ENCODE measurements around the gene SLC22A14. TPM values are rescaled to one million over a fixed set of nuclear protein-coding genes. Genes with fewer than 3 reads are reported as not detected.
A peak's percentile ranks its signal among the peaks of the same experiment; 100 is the strongest.

The SLC22A14 gene
- total and polyA plus RNA-seq, 9 of the 15 experiments (the other 6 are each of a cell fraction or from before 2014, with no cell fraction given) = 0.03 to 0.07 TPM; not detected in 7

DNA sequence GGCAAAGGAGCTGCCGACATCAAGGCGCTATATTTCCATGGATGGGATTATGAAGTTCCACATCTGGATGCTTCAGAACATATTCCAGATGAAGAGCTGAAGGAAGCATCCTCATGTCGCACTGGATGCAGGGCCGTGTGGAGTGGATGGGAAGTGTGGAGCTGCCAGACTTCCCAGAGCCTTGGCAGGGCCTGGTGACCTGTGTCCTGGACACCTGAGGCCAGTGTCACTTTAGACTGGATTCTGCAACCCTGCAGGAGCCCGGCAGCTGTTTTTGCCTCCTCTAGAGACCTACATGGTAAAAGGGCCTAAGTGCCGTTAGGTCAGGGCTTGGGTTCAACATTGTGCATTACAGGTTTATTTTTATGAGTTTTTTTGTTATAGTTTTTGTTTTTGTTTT is 53.2 kb downstream of the SLC22A14 start:
- intact Hi-C loops (cut with micrococcal nuclease) = no loop called here
- ATAC-seq (peak; percentile 29), DNase-seq (ENCODE audit: extremely low read depth in 1 of 4, low spot score in 3 of 4) (no peak), FAIRE-seq (no peak)
- WGBS (ENCODE audit: insufficient coverage, low coverage, missing lambda C conversion rate) = 11% methylated on average over 6 of the region's 6 CpGs
- H3K27ac ChIP-seq (ENCODE audit: extremely low read depth, low read depth, low read length) = no peak overlapping the region
- BruUV-seq (replicated peaks) = no TSS peak
- H3K9me3 ChIP-seq (replicated peaks; ENCODE audit: control insufficient read depth, insufficient read depth, low read depth, low read length) = no peaks in the 10 kb centered on the region
- in situ Hi-C loops (cut with MboI) = no loop called here
- H3K36me3 ChIP-seq (ENCODE audit: control insufficient read depth, insufficient read depth, low read length) = no peaks in the 10 kb centered on the region
- no peak overlapping the region for H3K9ac ChIP-seq (ENCODE audit: insufficient read depth in 1 of 2, low read depth in 2 of 2, low read length in 2 of 2)
- no peaks in the 10 kb centered on the region for H4K20me1 ChIP-seq (replicated peaks; ENCODE audit: control insufficient read depth, insufficient read depth, low read length)
- no peaks in the 10 kb centered on the region for H3K9me1 ChIP-seq (ENCODE audit: control insufficient read depth, insufficient read depth, low read length)
- H3K4me3 ChIP-seq = no peak overlapping the region
- no peak for TF ChIP-seq RAD21 (CRISPR knock-in tag; conservative IDR thresholded peaks at IDR 0.05 in 1 of 2, IDR thresholded peaks at IDR 0.05 in 1 of 2)
- TF ChIP-seq ZNF184 (CRISPR knock-in tag; IDR thresholded peaks at IDR 0.05) = no peak
- no peak for TF ChIP-seq RREB1 (CRISPR knock-in tag; IDR thresholded peaks at IDR 0.05)
- no peak for TF ChIP-seq KDM5B (IDR thresholded peaks at IDR 0.05; ENCODE audit: insufficient replicate concordance, low read depth, low read length)
- TF ChIP-seq POLR2B (IDR thresholded peaks at IDR 0.05; ENCODE audit: low read depth, partially characterized antibody) = no peak
- TF ChIP-seq, protein P1, sequence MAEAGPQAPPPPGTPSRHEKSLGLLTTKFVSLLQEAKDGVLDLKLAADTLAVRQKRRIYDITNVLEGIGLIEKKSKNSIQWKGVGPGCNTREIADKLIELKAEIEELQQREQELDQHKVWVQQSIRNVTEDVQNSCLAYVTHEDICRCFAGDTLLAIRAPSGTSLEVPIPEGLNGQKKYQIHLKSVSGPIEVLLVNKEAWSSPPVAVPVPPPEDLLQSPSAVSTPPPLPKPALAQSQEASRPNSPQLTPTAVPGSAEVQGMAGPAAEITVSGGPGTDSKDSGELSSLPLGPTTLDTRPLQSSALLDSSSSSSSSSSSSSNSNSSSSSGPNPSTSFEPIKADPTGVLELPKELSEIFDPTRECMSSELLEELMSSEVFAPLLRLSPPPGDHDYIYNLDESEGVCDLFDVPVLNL (CRISPR knock-in tag; IDR thresholded peaks at IDR 0.05; ENCODE audit: low read depth) = no peak
- H3K4me2 ChIP-seq (ENCODE audit: insufficient read depth, low read length) = no peak overlapping the region
- H3K79me2 ChIP-seq (ENCODE audit: control insufficient read depth, insufficient read depth, low read length) = no peaks in the 10 kb centered on the region
- ChIA-PET POLR2A (interaction anchor here (1.0 to 1.2 kb wide), 3 partner anchors 9 to 24 kb away, joined by 3 to 5 read pairs (median 4); no protein-coding TSS in a partner anchor), CTCF (ENCODE audit: low intra/inter-chr PET ratio) (no interaction called here)
- H2AFZ ChIP-seq (ENCODE audit: low read depth, low read length) = 0 out of 2 replicates have a peak overlapping the region, but pooled peaks have one; percentile 29
- peaks cover 12 to 19% of the 10 kb centered on the region in 2 experiments; a peak in 4 of 5 replicates for H3K27me3 ChIP-seq (ENCODE audit: control insufficient read depth in 2 of 2, insufficient read depth in 2 of 2, low read length in 2 of 2)
- no peaks in the 10 kb centered on the region; a peak in 1 of 5 replicates for H3K4me1 ChIP-seq (replicated peaks in 1 of 2; ENCODE audit: control insufficient read depth in 2 of 2, insufficient read depth in 2 of 2, low read length in 2 of 2)

All from K562 (cell line).